RWPE2 (cell line): ENCODE measurements around the gene WASF3.

Source experiments
- ATAC-seq: fragments of 200-7000 bp; cut with Tn5 transposase; 3 replicates; pipeline ENCODE4 v1.9.1; 2021; ENCODE audit warnings: low read depth
- DNase-seq: peaks from one replicate; pipeline ENCODE4 v3.0.0-alpha.2; 2020; ENCODE audit warnings: low spot score
- H3K27ac ChIP-seq: fragments of 450-650 bp; 2 replicates; pipeline ENCODE4 v1.5.1; 2017; ENCODE audit warnings: mild to moderate bottlenecking; ENCODE audit not compliant: poor library complexity, severe bottlenecking
- H3K27me3 ChIP-seq: fragments of 250-450 bp; sonication (Bioruptor Pico); 2 replicates; pipeline ENCODE4 v1.5.1; 2021; ENCODE audit warnings: mild to moderate bottlenecking, moderate library complexity; ENCODE audit not compliant: insufficient read depth, poor library complexity, severe bottlenecking
- H3K36me3 ChIP-seq: fragments of 250-450 bp; sonication (Bioruptor Pico); 2 replicates; pipeline ENCODE4 v1.5.1; 2020; ENCODE audit warnings: low read depth, mild to moderate bottlenecking, moderate library complexity
- H3K4me1 ChIP-seq: fragments of 250-450 bp; sonication (Bioruptor Pico); 2 replicates; pipeline ENCODE4 v1.5.1; 2021; ENCODE audit warnings: mild to moderate bottlenecking, moderate library complexity; ENCODE audit not compliant: insufficient read depth, poor library complexity, severe bottlenecking
- H3K4me3 ChIP-seq: fragments of 250-450 bp; sonication (Bioruptor Pico); 2 replicates; pipeline ENCODE4 v1.5.1; 2021; ENCODE audit warnings: mild to moderate bottlenecking, moderate library complexity; ENCODE audit not compliant: severe bottlenecking
- H3K9me3 ChIP-seq: fragments of 250-450 bp; sonication (Bioruptor Pico); 2 replicates; pipeline ENCODE4 v1.5.1; 2021; ENCODE audit warnings: mild to moderate bottlenecking, moderate library complexity; ENCODE audit not compliant: severe bottlenecking
- TF ChIP-seq, protein P1 (sequence below): fragments of 450-650 bp; IDR thresholded peaks from one replicate; pipeline ENCODE4 v1.5.1; 2017; ENCODE audit warnings: mild to moderate bottlenecking, moderate library complexity; ENCODE audit not compliant: poor library complexity, severe bottlenecking

The WASF3 gene

DNA sequence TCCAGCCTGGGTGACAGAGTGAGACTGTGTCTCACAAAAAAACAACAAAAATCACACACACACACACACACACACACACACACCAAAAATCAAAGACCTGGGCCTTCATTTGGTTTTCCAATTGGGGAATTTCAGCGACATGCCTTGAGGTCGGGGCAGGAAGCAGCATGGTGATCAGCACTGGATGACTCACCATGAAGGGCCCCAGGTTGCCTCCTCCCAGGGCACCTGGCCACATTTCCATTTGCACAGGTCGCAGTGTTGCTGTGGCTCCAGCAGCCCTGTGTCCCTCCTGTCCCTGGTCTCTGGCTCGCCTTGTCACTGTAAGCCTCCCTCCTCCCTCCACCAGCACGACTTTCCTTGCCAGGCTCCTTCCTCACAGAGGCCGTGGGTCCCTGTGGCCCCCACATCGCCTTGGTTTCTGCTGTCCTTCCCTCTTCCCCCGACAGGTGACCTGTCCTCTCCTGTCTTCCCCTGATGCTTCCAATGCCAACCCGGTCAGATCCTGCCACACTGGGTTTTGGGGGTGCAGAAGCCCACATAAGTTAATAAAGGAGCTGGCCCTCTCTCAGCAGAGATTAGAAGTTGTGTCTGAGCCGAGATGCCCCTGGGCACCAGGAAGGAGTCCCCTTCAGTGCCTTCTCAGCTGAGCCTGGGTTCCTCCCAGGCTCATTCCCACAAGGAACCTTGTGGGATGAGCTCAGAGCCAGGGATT, 136.4 kb downstream of the WASF3 start:
- DNase-seq = no peak
- ATAC-seq = no peak
- TF ChIP-seq, protein P1, sequence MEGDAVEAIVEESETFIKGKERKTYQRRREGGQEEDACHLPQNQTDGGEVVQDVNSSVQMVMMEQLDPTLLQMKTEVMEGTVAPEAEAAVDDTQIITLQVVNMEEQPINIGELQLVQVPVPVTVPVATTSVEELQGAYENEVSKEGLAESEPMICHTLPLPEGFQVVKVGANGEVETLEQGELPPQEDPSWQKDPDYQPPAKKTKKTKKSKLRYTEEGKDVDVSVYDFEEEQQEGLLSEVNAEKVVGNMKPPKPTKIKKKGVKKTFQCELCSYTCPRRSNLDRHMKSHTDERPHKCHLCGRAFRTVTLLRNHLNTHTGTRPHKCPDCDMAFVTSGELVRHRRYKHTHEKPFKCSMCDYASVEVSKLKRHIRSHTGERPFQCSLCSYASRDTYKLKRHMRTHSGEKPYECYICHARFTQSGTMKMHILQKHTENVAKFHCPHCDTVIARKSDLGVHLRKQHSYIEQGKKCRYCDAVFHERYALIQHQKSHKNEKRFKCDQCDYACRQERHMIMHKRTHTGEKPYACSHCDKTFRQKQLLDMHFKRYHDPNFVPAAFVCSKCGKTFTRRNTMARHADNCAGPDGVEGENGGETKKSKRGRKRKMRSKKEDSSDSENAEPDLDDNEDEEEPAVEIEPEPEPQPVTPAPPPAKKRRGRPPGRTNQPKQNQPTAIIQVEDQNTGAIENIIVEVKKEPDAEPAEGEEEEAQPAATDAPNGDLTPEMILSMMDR = no peak

DNA sequence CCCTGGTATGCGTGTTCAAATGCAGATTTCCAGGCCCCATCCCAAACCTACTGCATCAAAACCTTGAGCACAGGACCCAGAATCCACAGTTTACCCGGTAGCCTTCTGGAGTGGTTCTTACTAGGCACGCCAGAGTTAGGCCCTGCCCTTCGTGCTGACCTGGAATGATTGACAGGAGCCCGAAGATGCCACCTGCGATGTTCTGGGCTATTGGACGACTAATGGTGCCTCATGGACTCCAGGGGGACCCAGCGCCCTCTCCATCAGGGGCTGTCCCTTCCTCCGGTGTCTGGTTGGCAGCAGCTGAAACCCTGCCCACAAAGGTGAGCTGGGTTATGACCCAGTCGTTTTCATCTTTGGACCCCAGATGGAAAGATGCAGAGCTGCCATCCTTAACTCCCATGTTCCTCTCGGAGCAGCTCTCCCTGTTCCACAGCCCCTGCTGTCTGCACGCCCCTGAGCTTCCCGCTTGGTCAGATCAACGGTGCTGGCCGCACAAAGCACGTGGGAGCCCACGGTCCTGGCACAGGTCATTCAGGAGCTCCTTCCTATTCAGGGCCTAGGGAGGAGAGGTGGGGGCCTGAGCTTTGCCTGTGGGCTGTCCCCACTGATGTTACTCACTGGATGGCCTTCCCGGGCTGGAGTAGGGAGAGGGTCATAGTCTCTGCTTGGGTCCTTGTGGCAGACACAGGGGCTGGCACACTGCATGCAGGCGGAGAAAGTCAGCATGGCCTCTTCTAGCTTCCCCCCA, 137.3 kb downstream of the WASF3 start:
- H3K4me1 ChIP-seq = no peaks in the 10 kb centered on the region
- TF ChIP-seq, protein P1 = no peak
- H3K27me3 ChIP-seq = no peaks in the 10 kb centered on the region
- ATAC-seq (no peak), DNase-seq (no peak)
- no peak overlapping the region for H3K4me3 ChIP-seq
- H3K36me3 ChIP-seq = no peaks in the 10 kb centered on the region
- no peaks in the 10 kb centered on the region for H3K9me3 ChIP-seq
- H3K27ac ChIP-seq = no peak overlapping the region

More for the DNA sequence above, 136.4 kb downstream of the WASF3 start:
- H3K27ac ChIP-seq = no peak overlapping the region
- no peaks in the 10 kb centered on the region; the same call in 1 of the 2 replicates for H3K36me3 ChIP-seq
- H3K4me3 ChIP-seq = no peak overlapping the region
- H3K9me3 ChIP-seq = no peaks in the 10 kb centered on the region
- no peaks in the 10 kb centered on the region for H3K27me3 ChIP-seq
- no peaks in the 10 kb centered on the region for H3K4me1 ChIP-seq

DNA sequence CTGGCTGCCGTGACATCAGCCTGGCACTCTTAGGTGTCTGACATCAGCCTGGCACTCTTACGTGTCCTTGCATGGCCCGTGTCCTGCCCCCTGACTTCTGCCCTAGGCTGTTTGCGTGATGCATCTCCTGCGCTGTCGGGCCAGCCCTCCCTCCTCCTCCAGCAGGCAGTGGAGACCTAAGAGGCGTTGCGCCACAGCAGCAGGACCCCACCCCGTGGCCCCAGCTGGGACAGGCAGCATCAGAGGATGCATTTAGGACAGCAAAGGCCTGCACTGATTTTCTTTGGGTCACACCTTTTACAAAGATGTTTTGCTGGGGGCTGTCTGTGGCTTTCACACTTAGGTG, 137.8 kb downstream of the WASF3 start:
- ATAC-seq = no peak
- no peaks in the 10 kb centered on the region for H3K36me3 ChIP-seq

DNA sequence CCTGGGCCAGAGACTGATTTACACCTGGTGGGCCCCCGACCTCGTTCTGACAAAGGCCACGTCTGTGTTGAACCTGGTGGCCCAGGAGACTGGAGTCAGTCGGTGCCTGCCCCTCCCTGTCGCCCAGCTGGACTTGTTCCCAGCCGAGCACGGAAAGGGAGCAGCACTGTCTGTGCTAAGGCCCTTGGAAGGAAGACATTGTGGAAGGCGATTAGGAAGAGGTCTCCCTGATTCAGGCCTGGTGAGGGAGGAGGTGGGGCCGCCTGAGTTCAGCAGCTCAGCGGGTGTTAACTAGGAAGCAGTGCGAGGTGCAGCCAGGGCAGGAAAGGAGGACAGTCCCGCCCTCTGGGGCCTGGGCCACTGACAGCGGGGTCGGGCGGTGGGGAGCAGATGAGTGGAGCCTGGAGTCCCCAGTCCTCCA, 138.4 kb downstream of the WASF3 start:
- H3K4me3 ChIP-seq = no peak overlapping the region
- TF ChIP-seq, protein P1 = no peak

More for the DNA sequence above, 137.8 kb downstream of the WASF3 start:
- Histone ChIP-seq H3K27ac (no peak overlapping the region), H3K4me3 (no peak overlapping the region), H3K9me3 (no peaks in the 10 kb centered on the region), H3K4me1 (no peaks in the 10 kb centered on the region), H3K27me3 (no peaks in the 10 kb centered on the region)
- TF ChIP-seq, protein P1 = no peak
- DNase-seq = no peak

More for the DNA sequence above, 138.4 kb downstream of the WASF3 start:
- H3K36me3 ChIP-seq = no peaks in the 10 kb centered on the region
- ATAC-seq = no peak
- H3K27me3 ChIP-seq = no peaks in the 10 kb centered on the region
- DNase-seq = no peak
- H3K27ac ChIP-seq = no peak overlapping the region
- H3K4me1 ChIP-seq = no peaks in the 10 kb centered on the region
- no peaks in the 10 kb centered on the region for H3K9me3 ChIP-seq
